AG10803 (cell line): Measurements from ENCODE around the gene ZNF529.
"Not testable (repeated sequence)": the region's sequence is repeated elsewhere in the genome, so short reads cannot be mapped to it uniquely, and the experiment has no call there.

Experiments
- DNase-seq: peaks from one replicate; pipeline ENCODE4 v3.0.0; 2010; ENCODE audit warnings: low read depth
- H3K4me3 ChIP-seq: 2 replicates; pipeline ENCODE4 v1.5.1; 2011; ENCODE audit warnings: mild to moderate bottlenecking, low read length, control low read depth
- CTCF ChIP-seq: conservative IDR thresholded peaks from 2 replicates; pipeline ENCODE4 v1.5.1; 2011; ENCODE audit warnings: mild to moderate bottlenecking, low read length, control low read depth, inconsistent platforms

Gene ZNF529

GRCh38 chr19:36573020-36573894 lies at the start of gene ZNF529:
TSS of gene ZNF529 (minus strand) at chr19:36573292. CDS start at chr19:36572346, 946 bp downstream.
- H3K4me3 ChIP-seq, result peak within 1 kb of the TSS; percentile 98
- TF ChIP-seq CTCF, result no peak
- peak; percentile 84 for DNase-seq

GRCh38 chr19:36605877-36606478 lies 32.9 kb upstream of the ZNF529 start:
- peak; percentile 11 for DNase-seq
- H3K4me3 ChIP-seq, result peak overlapping the region; percentile 86
- TF ChIP-seq CTCF, result no peak

- DNase-seq, result peak; percentile 56
- no peak for TF ChIP-seq CTCF
- H3K4me3 ChIP-seq, result peak within 1 kb of the TSS; percentile 86
These were observed 32.2 kb upstream of the ZNF529 start, which contains the start of gene ZNF382 for GRCh38 chr19:36605101-36605876. TSS of gene ZNF382 (plus strand) at chr19:36605313. CDS start at chr19:36609915, 4,602 bp downstream.

- H3K4me3 ChIP-seq, result peak overlapping the region; percentile 86
- no peak for TF ChIP-seq CTCF
- peak; percentile 12 for DNase-seq
These were observed 31.6 kb upstream of the ZNF529 start for GRCh38 chr19:36604656-36605100.

GRCh38 chr19:36602681-36603080 lies 29.6 kb upstream of the ZNF529 start:
- H3K4me3 ChIP-seq, DNase-seq: not testable (repeated sequence)

GRCh38 chr19:36579255-36579654 lies 6.2 kb upstream of the ZNF529 start:
- TF ChIP-seq CTCF, result no peak
- H3K4me3 ChIP-seq, result no peak overlapping the region
- DNase-seq, result no peak
